Measurements from ENCODE around the gene EDEM2. TPM values are rescaled to one million over a fixed set of nuclear protein-coding genes. Genes with fewer than 3 reads are reported as not detected.

The EDEM2 gene
- total and polyA plus RNA-seq, 2 of the 13 experiments (the other 11 are each of a cell fraction or from before 2014, with no cell fraction given) = 33.1 to 46.9 TPM

DNA sequence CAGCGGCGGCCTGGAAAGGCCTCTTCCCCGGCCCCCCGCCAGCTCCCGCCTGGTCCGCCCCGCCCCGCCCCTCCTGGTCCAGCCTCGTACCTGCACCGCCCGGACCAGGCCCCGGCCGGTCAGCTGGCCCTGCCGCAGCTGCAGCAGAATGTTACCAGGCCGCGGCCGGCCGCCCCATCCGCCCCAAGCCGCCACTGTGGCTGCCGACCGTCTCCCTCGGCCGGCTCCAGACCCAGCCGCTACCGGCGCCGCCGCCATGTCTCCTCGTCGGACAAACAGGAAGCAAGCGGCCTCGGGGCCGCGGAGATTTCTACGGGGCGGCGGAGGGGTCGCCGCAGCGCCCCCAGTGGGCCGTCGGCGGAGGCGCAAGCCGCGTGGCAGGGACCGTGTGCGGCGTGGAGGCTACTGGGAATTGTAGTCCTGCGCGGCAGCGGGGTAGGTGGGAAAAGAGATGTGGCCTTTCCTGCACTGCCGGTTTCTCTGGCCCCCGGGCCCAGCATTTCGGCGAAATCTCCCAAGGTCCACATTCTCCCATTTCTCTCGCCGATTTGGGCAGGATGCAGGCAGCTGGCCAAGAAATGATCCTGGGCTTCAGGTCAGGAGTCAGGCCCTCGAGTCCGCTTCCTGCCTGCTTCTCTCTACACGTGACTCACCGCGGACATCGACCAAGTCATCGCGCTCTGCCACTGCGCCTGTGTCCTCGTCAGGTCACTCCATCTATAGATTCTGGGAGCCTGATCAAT, 54.4 kb downstream of the EDEM2 start, which contains the start of gene TRPC4AP (continued):
- TF ChIP-seq, protein P1, sequence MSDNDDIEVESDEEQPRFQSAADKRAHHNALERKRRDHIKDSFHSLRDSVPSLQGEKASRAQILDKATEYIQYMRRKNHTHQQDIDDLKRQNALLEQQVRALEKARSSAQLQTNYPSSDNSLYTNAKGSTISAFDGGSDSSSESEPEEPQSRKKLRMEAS (IDR thresholded peaks at IDR 0.05) = peak; percentile 99
- peak; percentile 99 for TF ChIP-seq ZNF225 (CRISPR knock-in tag; IDR thresholded peaks at IDR 0.05)
- TF ChIP-seq, protein P2, sequence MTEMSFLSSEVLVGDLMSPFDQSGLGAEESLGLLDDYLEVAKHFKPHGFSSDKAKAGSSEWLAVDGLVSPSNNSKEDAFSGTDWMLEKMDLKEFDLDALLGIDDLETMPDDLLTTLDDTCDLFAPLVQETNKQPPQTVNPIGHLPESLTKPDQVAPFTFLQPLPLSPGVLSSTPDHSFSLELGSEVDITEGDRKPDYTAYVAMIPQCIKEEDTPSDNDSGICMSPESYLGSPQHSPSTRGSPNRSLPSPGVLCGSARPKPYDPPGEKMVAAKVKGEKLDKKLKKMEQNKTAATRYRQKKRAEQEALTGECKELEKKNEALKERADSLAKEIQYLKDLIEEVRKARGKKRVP (CRISPR knock-in tag; IDR thresholded peaks at IDR 0.05) = peak in 1 of 2 experiments; percentile 46; a peak in 1 of 4 replicates
- TF ChIP-seq ZNF292 (CRISPR knock-in tag; IDR thresholded peaks at IDR 0.05; ENCODE audit: borderline replicate concordance, low read depth) = peak; percentile 73; the same call in 1 of the 2 replicates
- TF ChIP-seq ZNF234 (CRISPR knock-in tag; conservative IDR thresholded peaks at IDR 0.05) = peak; percentile 99
- TF ChIP-seq, protein P3, sequence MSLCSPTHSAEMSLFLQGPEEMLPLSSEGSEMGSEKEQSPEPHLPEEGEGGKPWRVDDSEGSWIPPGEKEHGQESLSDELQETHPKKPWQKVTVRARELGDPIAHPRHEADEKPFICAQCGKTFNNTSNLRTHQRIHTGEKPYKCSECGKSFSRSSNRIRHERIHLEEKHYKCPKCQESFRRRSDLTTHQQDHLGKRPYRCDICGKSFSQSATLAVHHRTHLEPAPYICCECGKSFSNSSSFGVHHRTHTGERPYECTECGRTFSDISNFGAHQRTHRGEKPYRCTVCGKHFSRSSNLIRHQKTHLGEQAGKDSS (CRISPR knock-in tag; IDR thresholded peaks at IDR 0.05; ENCODE audit: borderline replicate concordance, low read depth) = peak; percentile 68; the same call in 1 of the 2 replicates
- TF ChIP-seq HES4 (CRISPR knock-in tag; IDR thresholded peaks at IDR 0.05; ENCODE audit: borderline replicate concordance) = peak; percentile 98
- TF ChIP-seq REXO4 (CRISPR knock-in tag; IDR thresholded peaks at IDR 0.05; ENCODE audit: borderline replicate concordance) = no peak
- TF ChIP-seq MTERF4 (CRISPR knock-in tag; IDR thresholded peaks at IDR 0.05) = peak; percentile 98
- peak; percentile 89 for TF ChIP-seq ZNF746 (CRISPR knock-in tag; IDR thresholded peaks at IDR 0.05)
- TF ChIP-seq ZNF557 (CRISPR knock-in tag; IDR thresholded peaks at IDR 0.05) = peak; percentile 97
- TF ChIP-seq ASH2L (IDR thresholded peaks at IDR 0.05; ENCODE audit: insufficient read length, low read depth, low read length) = peak; percentile 97
- peak; percentile 85 for TF ChIP-seq ZBTB42 (CRISPR knock-in tag; IDR thresholded peaks at IDR 0.05)
- 0 out of 2 replicates have a peak, but pooled peaks have one; percentile 83 for TF ChIP-seq ZNF251 (CRISPR knock-in tag; IDR thresholded peaks at IDR 0.05)
- TF ChIP-seq MBNL3 (CRISPR knock-in tag; conservative IDR thresholded peaks at IDR 0.05) = no peak
- 0 out of 2 replicates have a peak, but pooled peaks have one; percentile 93 for TF ChIP-seq ZNF558 (CRISPR knock-in tag; IDR thresholded peaks at IDR 0.05; ENCODE audit: borderline replicate concordance)
- peak; percentile 62; the same call in 1 of the 2 replicates for TF ChIP-seq ZFP36L1 (CRISPR knock-in tag; IDR thresholded peaks at IDR 0.05)
- TF ChIP-seq ZNF576 (CRISPR knock-in tag; IDR thresholded peaks at IDR 0.05) = peak; percentile 81; the same call in 1 of the 2 replicates
- peak; percentile 99 for TF ChIP-seq ZNF83 (CRISPR knock-in tag; IDR thresholded peaks at IDR 0.05; ENCODE audit: borderline replicate concordance)
- TF ChIP-seq, protein P4, sequence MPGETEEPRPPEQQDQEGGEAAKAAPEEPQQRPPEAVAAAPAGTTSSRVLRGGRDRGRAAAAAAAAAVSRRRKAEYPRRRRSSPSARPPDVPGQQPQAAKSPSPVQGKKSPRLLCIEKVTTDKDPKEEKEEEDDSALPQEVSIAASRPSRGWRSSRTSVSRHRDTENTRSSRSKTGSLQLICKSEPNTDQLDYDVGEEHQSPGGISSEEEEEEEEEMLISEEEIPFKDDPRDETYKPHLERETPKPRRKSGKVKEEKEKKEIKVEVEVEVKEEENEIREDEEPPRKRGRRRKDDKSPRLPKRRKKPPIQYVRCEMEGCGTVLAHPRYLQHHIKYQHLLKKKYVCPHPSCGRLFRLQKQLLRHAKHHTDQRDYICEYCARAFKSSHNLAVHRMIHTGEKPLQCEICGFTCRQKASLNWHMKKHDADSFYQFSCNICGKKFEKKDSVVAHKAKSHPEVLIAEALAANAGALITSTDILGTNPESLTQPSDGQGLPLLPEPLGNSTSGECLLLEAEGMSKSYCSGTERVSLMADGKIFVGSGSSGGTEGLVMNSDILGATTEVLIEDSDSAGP (CRISPR knock-in tag; IDR thresholded peaks at IDR 0.05; ENCODE audit: borderline replicate concordance) = peak; percentile 96
- TF ChIP-seq FOSL2 (CRISPR knock-in tag; IDR thresholded peaks at IDR 0.05) = peak; percentile 86
- TF ChIP-seq PHF8 (CRISPR knock-in tag; IDR thresholded peaks at IDR 0.05) = peak; percentile 99
- no peak for TF ChIP-seq HDAC6 (IDR thresholded peaks at IDR 0.05; ENCODE audit: low read depth, low read length)
- peak; percentile 100 for TF ChIP-seq MYC (CRISPR knock-in tag; IDR thresholded peaks at IDR 0.05; ENCODE audit: borderline replicate concordance)

Measured in HepG2 (cell line).